Measurements from ENCODE around the gene NCBP2L.

DNA sequence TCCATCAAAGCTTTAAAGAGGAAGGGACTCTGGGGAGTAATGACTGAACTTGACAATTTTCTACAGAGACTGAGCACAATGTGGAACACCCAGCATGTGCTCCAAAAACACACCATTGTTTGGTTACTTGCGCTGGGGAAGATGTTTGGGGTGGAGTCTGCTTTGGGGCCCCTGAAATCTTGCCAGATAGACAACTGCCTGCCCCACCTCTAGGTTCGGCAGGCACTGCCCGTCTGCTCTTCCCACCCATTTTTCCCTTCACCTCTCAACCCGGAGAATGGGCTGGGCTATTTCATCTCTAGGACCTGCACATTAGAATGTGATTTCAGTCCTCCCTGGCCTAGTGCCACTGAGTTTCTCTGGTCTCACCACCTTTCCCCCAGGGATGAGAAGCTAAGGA lies 43.8 kb upstream of the NCBP2L start:
- TF ChIP-seq, protein P1, sequence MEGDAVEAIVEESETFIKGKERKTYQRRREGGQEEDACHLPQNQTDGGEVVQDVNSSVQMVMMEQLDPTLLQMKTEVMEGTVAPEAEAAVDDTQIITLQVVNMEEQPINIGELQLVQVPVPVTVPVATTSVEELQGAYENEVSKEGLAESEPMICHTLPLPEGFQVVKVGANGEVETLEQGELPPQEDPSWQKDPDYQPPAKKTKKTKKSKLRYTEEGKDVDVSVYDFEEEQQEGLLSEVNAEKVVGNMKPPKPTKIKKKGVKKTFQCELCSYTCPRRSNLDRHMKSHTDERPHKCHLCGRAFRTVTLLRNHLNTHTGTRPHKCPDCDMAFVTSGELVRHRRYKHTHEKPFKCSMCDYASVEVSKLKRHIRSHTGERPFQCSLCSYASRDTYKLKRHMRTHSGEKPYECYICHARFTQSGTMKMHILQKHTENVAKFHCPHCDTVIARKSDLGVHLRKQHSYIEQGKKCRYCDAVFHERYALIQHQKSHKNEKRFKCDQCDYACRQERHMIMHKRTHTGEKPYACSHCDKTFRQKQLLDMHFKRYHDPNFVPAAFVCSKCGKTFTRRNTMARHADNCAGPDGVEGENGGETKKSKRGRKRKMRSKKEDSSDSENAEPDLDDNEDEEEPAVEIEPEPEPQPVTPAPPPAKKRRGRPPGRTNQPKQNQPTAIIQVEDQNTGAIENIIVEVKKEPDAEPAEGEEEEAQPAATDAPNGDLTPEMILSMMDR (IDR thresholded peaks at IDR 0.05 in 4 of 5, conservative IDR thresholded peaks at IDR 0.05 in 1 of 5) = no peak
- TF ChIP-seq POLR2A (IDR thresholded peaks at IDR 0.05) = no peak

Measured in gastrocnemius medialis (tissue), 4 donors.